Measurements from ENCODE around the gene GCNA. TPM values are rescaled to one million over a fixed set of nuclear protein-coding genes. Genes with fewer than 3 reads are reported as not detected.
"Not testable (repeated sequence)": the region's sequence is repeated elsewhere in the genome, so short reads cannot be mapped to it uniquely, and the experiment has no call there.

Gene GCNA
- total RNA-seq, 1 experiment from 2014 or later, result 3.0 TPM

DNA sequence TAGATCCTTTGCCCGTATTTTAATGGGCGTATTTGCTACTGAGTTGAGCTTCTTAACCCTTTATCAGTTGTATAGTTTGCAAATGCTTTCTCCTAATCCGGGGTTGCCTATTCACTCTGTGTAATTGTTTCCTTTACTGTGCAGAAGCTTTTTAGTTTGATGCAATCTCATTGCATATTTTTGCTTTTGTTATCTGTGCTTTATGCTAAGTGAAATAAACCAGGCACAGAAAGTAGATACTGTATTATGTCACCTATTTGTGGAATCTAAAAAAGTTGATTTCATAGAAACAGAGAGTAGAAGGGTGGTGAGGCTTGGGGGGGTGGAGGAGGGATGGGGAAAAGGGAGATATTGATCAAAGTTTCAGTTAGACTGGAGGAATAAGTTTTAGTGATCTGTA, 27.7 kb upstream of the GCNA start:
- intact Hi-C loops (cut with micrococcal nuclease; ENCODE audit: unreplicated experiment), result no loop called here
- ChIA-PET POLR2A (ENCODE audit: low non-redundant PET) (interaction anchor here (0.7 kb wide), 1 partner anchor 309 kb away, joined by 3 read pairs; no protein-coding TSS in a partner anchor), CTCF (no interaction called here)
- Histone ChIP-seq H3K4me1 (ENCODE audit: insufficient read depth, low read length, poor library complexity, severe bottlenecking) (no peaks in the 10 kb centered on the region), H3K4me3 (ENCODE audit: low read depth, low read length, poor library complexity, severe bottlenecking) (no peak overlapping the region), H3K36me3 (ENCODE audit: insufficient read depth, low read length, poor library complexity, severe bottlenecking) (peaks cover 46% of the 10 kb centered on the region), H3K27me3 (replicated peaks; ENCODE audit: insufficient read depth, low read depth, low read length, poor library complexity) (no peaks in the 10 kb centered on the region), H3K9me3 (ENCODE audit: low read depth, low read length, poor library complexity, severe bottlenecking) (no peaks in the 10 kb centered on the region), H3K27ac (ENCODE audit: low read depth, low read length, poor library complexity, severe bottlenecking) (no peak overlapping the region)
- TF ChIP-seq EZH2 (IDR thresholded peaks at IDR 0.05; ENCODE audit: borderline replicate concordance, low read depth, low read length, poor library complexity, severe bottlenecking), result no peak
- TF ChIP-seq, protein P1, sequence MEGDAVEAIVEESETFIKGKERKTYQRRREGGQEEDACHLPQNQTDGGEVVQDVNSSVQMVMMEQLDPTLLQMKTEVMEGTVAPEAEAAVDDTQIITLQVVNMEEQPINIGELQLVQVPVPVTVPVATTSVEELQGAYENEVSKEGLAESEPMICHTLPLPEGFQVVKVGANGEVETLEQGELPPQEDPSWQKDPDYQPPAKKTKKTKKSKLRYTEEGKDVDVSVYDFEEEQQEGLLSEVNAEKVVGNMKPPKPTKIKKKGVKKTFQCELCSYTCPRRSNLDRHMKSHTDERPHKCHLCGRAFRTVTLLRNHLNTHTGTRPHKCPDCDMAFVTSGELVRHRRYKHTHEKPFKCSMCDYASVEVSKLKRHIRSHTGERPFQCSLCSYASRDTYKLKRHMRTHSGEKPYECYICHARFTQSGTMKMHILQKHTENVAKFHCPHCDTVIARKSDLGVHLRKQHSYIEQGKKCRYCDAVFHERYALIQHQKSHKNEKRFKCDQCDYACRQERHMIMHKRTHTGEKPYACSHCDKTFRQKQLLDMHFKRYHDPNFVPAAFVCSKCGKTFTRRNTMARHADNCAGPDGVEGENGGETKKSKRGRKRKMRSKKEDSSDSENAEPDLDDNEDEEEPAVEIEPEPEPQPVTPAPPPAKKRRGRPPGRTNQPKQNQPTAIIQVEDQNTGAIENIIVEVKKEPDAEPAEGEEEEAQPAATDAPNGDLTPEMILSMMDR (conservative IDR thresholded peaks at IDR 0.05; ENCODE audit: low read depth, low read length), result no peak
- DNase-seq (ENCODE audit: low spot score), result no peak
- BruUV-seq (replicated peaks), result no TSS peak

DNA sequence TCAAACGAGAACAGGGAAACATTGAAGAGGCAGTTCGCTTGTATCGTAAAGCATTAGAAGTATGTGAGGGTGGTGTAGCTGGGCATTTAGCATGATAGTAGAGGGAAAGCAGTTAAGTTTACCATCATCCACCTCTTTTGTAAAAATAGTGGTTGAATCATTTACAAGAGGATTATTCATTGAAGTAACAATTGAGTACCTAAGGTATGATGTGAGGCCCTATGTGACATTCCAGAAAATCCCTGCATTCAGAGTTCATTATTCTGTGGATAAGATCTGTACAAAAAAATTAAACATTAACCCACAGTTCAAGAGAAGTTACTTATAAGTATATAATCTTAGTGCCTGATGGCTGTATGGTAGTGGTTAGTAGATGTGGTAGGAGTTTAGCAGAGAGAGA, 22.2 kb upstream of the GCNA start:
- ChIA-PET POLR2A (ENCODE audit: low non-redundant PET) (no interaction called here), CTCF (no interaction called here)
- Histone ChIP-seq H3K27ac (ENCODE audit: low read depth, low read length, poor library complexity, severe bottlenecking) (no peak overlapping the region), H3K27me3 (replicated peaks; ENCODE audit: insufficient read depth, low read depth, low read length, poor library complexity) (no peaks in the 10 kb centered on the region), H3K4me3 (ENCODE audit: low read depth, low read length, poor library complexity, severe bottlenecking) (no peak overlapping the region), H3K4me1 (ENCODE audit: insufficient read depth, low read length, poor library complexity, severe bottlenecking) (no peaks in the 10 kb centered on the region), H3K9me3 (ENCODE audit: low read depth, low read length, poor library complexity, severe bottlenecking) (no peaks in the 10 kb centered on the region), H3K36me3 (ENCODE audit: insufficient read depth, low read length, poor library complexity, severe bottlenecking) (peaks cover 54% of the 10 kb centered on the region)
- intact Hi-C loops (cut with micrococcal nuclease; ENCODE audit: unreplicated experiment), result no loop called here
- no peak for DNase-seq (ENCODE audit: low spot score)
- no peak for TF ChIP-seq EZH2 (IDR thresholded peaks at IDR 0.05; ENCODE audit: borderline replicate concordance, low read depth, low read length, poor library complexity, severe bottlenecking)
- TF ChIP-seq, protein P1 (conservative IDR thresholded peaks at IDR 0.05; ENCODE audit: low read depth, low read length), result no peak
- BruUV-seq (replicated peaks), result no TSS peak

DNA sequence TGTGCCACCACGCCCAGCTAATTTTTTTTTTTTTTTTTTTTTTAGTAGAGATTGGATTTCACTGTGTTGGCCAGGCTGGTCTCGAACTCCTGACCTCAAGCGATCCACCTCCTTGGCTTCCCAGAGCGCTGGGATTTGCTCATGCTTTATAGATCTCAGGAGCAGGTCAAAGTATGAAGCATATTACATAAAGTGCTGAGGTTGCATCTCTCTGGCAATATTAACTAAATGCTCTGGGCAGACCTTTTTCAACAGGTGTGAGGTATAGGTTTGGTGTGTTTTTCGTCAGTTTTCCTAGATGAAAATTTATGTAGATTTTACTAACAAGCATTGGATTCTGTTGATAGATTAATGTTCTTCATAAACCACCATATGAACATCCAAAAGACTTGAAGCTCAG, 19.3 kb upstream of the GCNA start:
- no peak for DNase-seq (ENCODE audit: low spot score)
- Histone ChIP-seq H3K4me1 (ENCODE audit: insufficient read depth, low read length, poor library complexity, severe bottlenecking) (no peaks in the 10 kb centered on the region), H3K4me3 (ENCODE audit: low read depth, low read length, poor library complexity, severe bottlenecking) (no peak overlapping the region), H3K27me3 (replicated peaks; ENCODE audit: insufficient read depth, low read depth, low read length, poor library complexity) (no peaks in the 10 kb centered on the region), H3K9me3 (ENCODE audit: low read depth, low read length, poor library complexity, severe bottlenecking) (no peaks in the 10 kb centered on the region), H3K27ac (ENCODE audit: low read depth, low read length, poor library complexity, severe bottlenecking) (no peak overlapping the region), H3K36me3 (ENCODE audit: insufficient read depth, low read length, poor library complexity, severe bottlenecking) (peaks cover 74% of the 10 kb centered on the region)
- TF ChIP-seq EZH2 (IDR thresholded peaks at IDR 0.05; ENCODE audit: borderline replicate concordance, low read depth, low read length, poor library complexity, severe bottlenecking), result no peak
- TF ChIP-seq, protein P1 (conservative IDR thresholded peaks at IDR 0.05; ENCODE audit: low read depth, low read length), result no peak
- no TSS peak for BruUV-seq (replicated peaks)
- ChIA-PET CTCF (no interaction called here), POLR2A (ENCODE audit: low non-redundant PET) (no interaction called here)
- intact Hi-C loops (cut with micrococcal nuclease; ENCODE audit: unreplicated experiment), result no loop called here

DNA sequence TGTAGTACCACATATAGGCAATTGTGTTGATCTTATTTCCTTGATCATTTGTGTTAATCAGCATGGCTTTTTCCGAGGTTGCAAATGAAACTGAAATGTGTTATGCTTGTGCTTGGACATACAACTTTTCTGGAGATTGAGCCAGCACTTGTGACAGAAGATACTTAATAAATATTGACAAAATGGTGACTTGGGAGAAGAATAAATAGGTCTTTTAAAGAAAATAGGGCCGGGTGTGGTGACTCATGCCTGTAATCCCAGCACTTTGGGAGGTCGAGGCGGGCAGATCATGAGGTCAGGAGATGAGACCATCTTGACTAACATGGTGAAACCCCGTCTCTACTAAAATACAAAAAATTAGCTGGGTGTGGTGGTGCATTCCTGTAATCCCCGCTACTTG, 18.5 kb upstream of the GCNA start:
- intact Hi-C loops (cut with micrococcal nuclease; ENCODE audit: unreplicated experiment); DNase-seq (ENCODE audit: low spot score); H3K27ac ChIP-seq (ENCODE audit: low read depth, low read length, poor library complexity, severe bottlenecking); CTCF ChIA-PET; H3K4me3 ChIP-seq (ENCODE audit: low read depth, low read length, poor library complexity, severe bottlenecking); H3K27me3 ChIP-seq (replicated peaks; ENCODE audit: insufficient read depth, low read depth, low read length, poor library complexity); BruUV-seq (replicated peaks); H3K9me3 ChIP-seq (ENCODE audit: low read depth, low read length, poor library complexity, severe bottlenecking); H3K4me1 ChIP-seq (ENCODE audit: insufficient read depth, low read length, poor library complexity, severe bottlenecking); POLR2A ChIA-PET (ENCODE audit: low non-redundant PET): not testable (repeated sequence)
- H3K36me3 ChIP-seq (ENCODE audit: insufficient read depth, low read length, poor library complexity, severe bottlenecking), result peaks cover 78% of the 10 kb centered on the region

Data from A673 (cell line).